Measurements from ENCODE around the gene KRTAP10-7. TPM values are rescaled to one million over a fixed set of nuclear protein-coding genes. Genes with fewer than 3 reads are reported as not detected.
A peak's percentile ranks its signal among the peaks of the same experiment; 100 is the strongest.
"Not testable (repeated sequence)": the region's sequence is repeated elsewhere in the genome, so short reads cannot be mapped to it uniquely, and the experiment has no call there.

The KRTAP10-7 gene
- total RNA-seq, 1 donor: under 0.01 TPM

GRCh38 chr21:44589586-44590305 lies 10.7 kb upstream of the KRTAP10-7 start:
- DNase-seq (ENCODE audit: low read depth in 2 of 3, low spot score in 2 of 3): no peak

- no peak for DNase-seq (ENCODE audit: low read depth in 2 of 3, low spot score in 2 of 3)
Observed at GRCh38 chr21:44590311-44590721, 10.1 kb upstream of the KRTAP10-7 start.

- DNase-seq (ENCODE audit: low read depth in 2 of 3, low spot score in 2 of 3): not testable (repeated sequence)
Observed at GRCh38 chr21:44590897-44591800, 9.2 kb upstream of the KRTAP10-7 start.

GRCh38 chr21:44591801-44592130 lies 8.6 kb upstream of the KRTAP10-7 start:
- not testable (repeated sequence) for DNase-seq (ENCODE audit: low read depth in 2 of 3, low spot score in 2 of 3)

- DNase-seq (ENCODE audit: low read depth in 2 of 3, low spot score in 2 of 3): no peak
Observed at GRCh38 chr21:44592446-44593311, 7.7 kb upstream of the KRTAP10-7 start, which contains the start of gene KRTAP10-6. KRTAP10-6 (minus strand) TSS chr21:44592505; CDS start chr21:44592484, 21 bp downstream.

- peak in 2 of 3 donors; percentile 20 to 36 for DNase-seq (ENCODE audit: low read depth in 2 of 3, low spot score in 2 of 3)
Observed at GRCh38 chr21:44593598-44594405, 6.6 kb upstream of the KRTAP10-7 start.

GRCh38 chr21:44594406-44594916 lies 5.9 kb upstream of the KRTAP10-7 start:
- no peak for DNase-seq (ENCODE audit: low read depth in 2 of 3, low spot score in 2 of 3)

- DNase-seq (ENCODE audit: low read depth in 2 of 3, low spot score in 2 of 3): no peak
Observed at GRCh38 chr21:44595524-44595923, 4.9 kb upstream of the KRTAP10-7 start.

GRCh38 chr21:44596068-44596725 lies 4.2 kb upstream of the KRTAP10-7 start:
- DNase-seq (ENCODE audit: low read depth in 2 of 3, low spot score in 2 of 3): no peak

- DNase-seq (ENCODE audit: low read depth in 2 of 3, low spot score in 2 of 3): no peak
Observed at GRCh38 chr21:44598061-44598460, 2.3 kb upstream of the KRTAP10-7 start.

GRCh38 chr21:44599264-44600029 lies 950 bp upstream of the KRTAP10-7 start:
- no peak for DNase-seq (ENCODE audit: low read depth in 2 of 3, low spot score in 2 of 3)

GRCh38 chr21:44601091-44601490 lies 694 bp downstream of the KRTAP10-7 start:
- not testable (repeated sequence) for DNase-seq (ENCODE audit: low read depth in 2 of 3, low spot score in 2 of 3)

GRCh38 chr21:44601596-44602462 lies 1.4 kb downstream of the KRTAP10-7 start:
- DNase-seq (ENCODE audit: low read depth in 2 of 3, low spot score in 2 of 3): no peak

GRCh38 chr21:44602463-44602850 lies 2.1 kb downstream of the KRTAP10-7 start:
- no peak for DNase-seq (ENCODE audit: low read depth in 2 of 3, low spot score in 2 of 3)

GRCh38 chr21:44603109-44603875 lies 2.9 kb downstream of the KRTAP10-7 start:
- no peak for DNase-seq (ENCODE audit: low read depth in 2 of 3, low spot score in 2 of 3)

GRCh38 chr21:44603911-44604310 lies 3.5 kb downstream of the KRTAP10-7 start:
- no peak for DNase-seq (ENCODE audit: low read depth in 2 of 3, low spot score in 2 of 3)

- no peak for DNase-seq (ENCODE audit: low read depth in 2 of 3, low spot score in 2 of 3)
Observed at GRCh38 chr21:44606495-44606894, 6.1 kb downstream of the KRTAP10-7 start.
